Body of pancreas (tissue), 4 donors: Measurements from ENCODE around the gene ELF5.

Experiments used
- CTCF ChIP-seq, 7 experiments: fragments of 450-650 bp in 4 of 7; fragments of 200-600 bp in 3 of 7; sonication (generic) in 3 of 7; IDR thresholded peaks; one replicate each; pipeline ENCODE4 v1.5.1; 2016 to 2019; ENCODE audit warnings: antibody characterized with exemption in 7 of 7
- POLR2A ChIP-seq, 3 donors: fragments of 450-650 bp; IDR thresholded peaks; one replicate each; pipeline ENCODE4 v1.6.1; 2016; ENCODE audit warnings: antibody characterized with exemption in 3 of 3, mild to moderate bottlenecking in 2 of 3

DNA sequence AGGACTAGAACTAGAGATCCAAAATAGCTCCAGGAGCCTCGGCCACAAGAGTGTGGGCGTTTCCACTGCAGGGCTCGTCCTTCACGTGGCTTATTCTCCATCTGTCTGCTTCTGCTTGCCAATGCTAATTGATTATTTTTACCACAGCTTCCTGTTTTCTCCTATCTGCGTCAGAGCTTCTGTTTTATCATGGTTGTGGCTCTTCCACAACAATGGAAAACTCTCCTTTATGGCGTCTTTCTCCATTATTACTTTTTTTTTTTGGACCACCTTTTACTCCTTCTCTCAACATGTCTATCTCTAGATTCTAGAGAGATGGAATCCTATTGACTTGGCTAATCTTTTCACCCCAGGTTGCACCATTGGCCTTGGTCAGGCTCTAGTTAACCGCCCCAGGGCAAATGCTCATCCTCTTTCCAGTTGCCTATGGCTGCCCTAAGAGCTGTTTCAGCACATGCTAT lies 49.0 kb downstream of the ELF5 start:
- no peak for TF ChIP-seq CTCF (IDR thresholded peaks at IDR 0.05)
- TF ChIP-seq POLR2A (IDR thresholded peaks at IDR 0.05): no peak
